ENCODE measurements around the gene DNAJC15.

DNAJC15 gene

DNA sequence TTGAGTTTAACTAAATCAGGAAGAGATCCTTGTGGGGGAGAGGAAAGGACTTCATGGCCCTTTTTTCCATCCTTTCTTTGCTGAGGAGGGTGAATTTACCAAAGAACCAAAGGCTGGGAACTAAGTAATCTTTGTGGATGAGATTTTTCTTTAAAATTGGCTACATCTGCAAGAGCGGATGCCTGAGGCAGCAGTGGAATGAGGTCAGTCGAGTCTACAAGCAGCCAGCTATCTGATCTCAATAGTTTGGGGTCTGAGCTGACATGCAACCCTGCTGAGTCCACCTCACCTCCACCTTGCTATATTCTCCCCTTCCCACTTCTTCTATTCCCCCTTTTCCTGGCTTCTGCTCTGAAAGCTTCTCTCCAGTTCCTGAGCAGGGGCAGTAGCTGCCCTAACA is 3.6 kb upstream of the DNAJC15 start:
- Histone ChIP-seq H3K36me3 (ENCODE audit: low read depth) (no peaks in the 10 kb centered on the region), H3K4me1 (ENCODE audit: insufficient read depth, poor library complexity, severe bottlenecking) (no peaks in the 10 kb centered on the region), H3K27ac (ENCODE audit: poor library complexity, severe bottlenecking) (no peak overlapping the region), H3K4me3 (ENCODE audit: severe bottlenecking) (no peak overlapping the region), H3K27me3 (ENCODE audit: insufficient read depth, poor library complexity, severe bottlenecking) (no peaks in the 10 kb centered on the region), H3K9me3 (ENCODE audit: severe bottlenecking) (no peaks in the 10 kb centered on the region)
- ATAC-seq (ENCODE audit: low read depth) (no peak), DNase-seq (ENCODE audit: low spot score) (no peak)
- TF ChIP-seq CTCF (IDR thresholded peaks at IDR 0.05; ENCODE audit: poor library complexity, severe bottlenecking) = no peak

DNA sequence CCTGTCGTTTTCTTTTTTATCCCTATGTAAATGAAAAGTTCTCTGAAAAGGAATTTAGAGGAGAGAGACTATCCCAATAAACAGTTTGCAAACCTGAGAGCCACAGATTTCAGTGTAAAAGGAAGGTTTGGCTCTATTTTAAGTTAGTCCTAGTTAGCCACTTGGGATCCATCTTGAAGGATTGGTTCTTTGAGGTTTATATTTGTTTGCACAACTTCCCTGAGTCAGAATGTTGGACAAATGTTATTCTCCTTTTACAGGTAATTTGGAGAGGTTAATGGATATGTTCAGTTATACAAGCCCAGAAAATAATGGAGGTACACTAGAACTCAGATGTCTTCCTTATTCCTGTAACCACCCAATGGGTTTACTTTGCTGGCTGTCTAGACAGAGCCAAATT is 2.6 kb upstream of the DNAJC15 start:
- Histone ChIP-seq H3K27me3 (ENCODE audit: insufficient read depth, poor library complexity, severe bottlenecking) (no peaks in the 10 kb centered on the region), H3K36me3 (ENCODE audit: low read depth) (no peaks in the 10 kb centered on the region), H3K4me1 (ENCODE audit: insufficient read depth, poor library complexity, severe bottlenecking) (no peaks in the 10 kb centered on the region), H3K9me3 (ENCODE audit: severe bottlenecking) (no peaks in the 10 kb centered on the region), H3K4me3 (ENCODE audit: severe bottlenecking) (no peak overlapping the region), H3K27ac (ENCODE audit: poor library complexity, severe bottlenecking) (no peak overlapping the region)
- TF ChIP-seq CTCF (IDR thresholded peaks at IDR 0.05; ENCODE audit: poor library complexity, severe bottlenecking) = no peak
- ATAC-seq (ENCODE audit: low read depth) (no peak), DNase-seq (ENCODE audit: low spot score) (no peak)

DNA sequence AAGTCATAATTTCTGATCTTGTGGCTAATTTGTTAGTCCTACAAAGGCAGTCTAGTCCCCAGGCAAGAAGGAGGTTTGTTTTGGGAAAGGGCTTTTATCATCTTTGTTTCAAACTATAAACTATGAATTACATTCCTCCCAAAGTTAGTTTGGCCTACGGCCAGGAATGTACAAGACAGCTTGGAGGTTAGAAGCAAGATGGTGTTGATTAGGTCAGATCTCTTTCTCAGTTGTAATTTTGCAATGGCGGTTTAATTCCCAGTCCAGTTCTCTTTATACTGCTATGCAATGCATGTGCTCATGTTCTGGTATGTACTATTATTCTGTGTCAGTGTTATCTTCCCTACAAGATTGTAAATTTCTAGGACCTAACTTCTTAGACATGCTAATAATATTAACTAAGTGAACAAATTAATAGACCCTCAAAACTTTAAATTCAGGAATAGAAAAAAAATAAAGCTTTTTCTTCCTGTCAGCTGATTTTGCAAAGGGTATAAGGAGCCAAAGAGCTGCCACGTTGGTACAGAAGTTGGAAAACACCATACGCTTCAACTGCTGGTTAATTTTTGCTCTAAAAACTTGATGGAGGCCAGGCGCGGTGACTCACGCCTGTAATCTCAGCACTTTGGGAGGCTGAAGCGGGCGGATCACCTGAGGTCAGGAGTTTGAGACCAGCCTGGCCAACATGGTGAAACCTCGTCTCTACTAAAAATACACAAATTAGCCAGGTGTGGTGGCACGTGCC is 1.3 kb upstream of the DNAJC15 start:
- Histone ChIP-seq H3K9me3 (ENCODE audit: severe bottlenecking) (no peaks in the 10 kb centered on the region), H3K4me1 (ENCODE audit: insufficient read depth, poor library complexity, severe bottlenecking) (no peaks in the 10 kb centered on the region), H3K36me3 (ENCODE audit: low read depth) (no peaks in the 10 kb centered on the region), H3K27me3 (ENCODE audit: insufficient read depth, poor library complexity, severe bottlenecking) (no peaks in the 10 kb centered on the region), H3K27ac (ENCODE audit: poor library complexity, severe bottlenecking) (no peak overlapping the region), H3K4me3 (ENCODE audit: severe bottlenecking) (no peak overlapping the region)
- ATAC-seq (ENCODE audit: low read depth) = no peak
- TF ChIP-seq CTCF (IDR thresholded peaks at IDR 0.05; ENCODE audit: poor library complexity, severe bottlenecking) = no peak
- DNase-seq (ENCODE audit: low spot score) = no peak

- Histone ChIP-seq H3K27ac (ENCODE audit: poor library complexity, severe bottlenecking) (no peak overlapping the region), H3K27me3 (ENCODE audit: insufficient read depth, poor library complexity, severe bottlenecking) (no peaks in the 10 kb centered on the region), H3K4me3 (ENCODE audit: severe bottlenecking) (no peak overlapping the region), H3K36me3 (ENCODE audit: low read depth) (no peaks in the 10 kb centered on the region), H3K9me3 (ENCODE audit: severe bottlenecking) (no peaks in the 10 kb centered on the region), H3K4me1 (ENCODE audit: insufficient read depth, poor library complexity, severe bottlenecking) (no peaks in the 10 kb centered on the region)
- ATAC-seq (ENCODE audit: low read depth) = no peak
- TF ChIP-seq CTCF (IDR thresholded peaks at IDR 0.05; ENCODE audit: poor library complexity, severe bottlenecking) = no peak
- no peak for DNase-seq (ENCODE audit: low spot score)
Observed at GRCh38 chr13:43022934-43023288, 475 bp upstream of the DNAJC15 start.

DNA sequence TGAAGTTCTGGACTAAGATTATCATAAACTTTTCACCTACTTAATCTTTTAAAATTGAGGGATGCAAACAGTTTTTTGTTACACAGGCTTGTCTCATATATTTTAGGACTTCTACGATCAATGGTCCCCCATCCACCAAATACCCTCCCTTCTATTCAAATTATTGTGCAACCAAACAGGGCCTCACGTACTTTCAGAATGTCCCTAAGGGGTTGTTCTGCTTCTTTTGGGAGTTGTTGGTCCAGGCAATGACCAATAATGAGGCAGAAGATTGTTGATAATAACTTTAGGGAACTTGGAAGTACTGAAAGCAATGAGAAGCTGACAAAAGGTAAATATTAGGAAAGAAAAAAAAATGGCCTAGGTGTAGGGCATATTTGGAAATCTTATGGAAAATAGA is 2.9 kb downstream of the DNAJC15 start:
- ATAC-seq (ENCODE audit: low read depth) = no peak
- no peak for DNase-seq (ENCODE audit: low spot score)
- H3K4me3 ChIP-seq (ENCODE audit: severe bottlenecking) = no peak overlapping the region

More for the DNA sequence above, 2.9 kb downstream of the DNAJC15 start:
- H3K9me3 ChIP-seq (ENCODE audit: severe bottlenecking) = no peaks in the 10 kb centered on the region
- H3K4me1 ChIP-seq (ENCODE audit: insufficient read depth, poor library complexity, severe bottlenecking) = no peaks in the 10 kb centered on the region
- TF ChIP-seq CTCF (IDR thresholded peaks at IDR 0.05; ENCODE audit: poor library complexity, severe bottlenecking) = no peak
- no peak overlapping the region for H3K27ac ChIP-seq (ENCODE audit: poor library complexity, severe bottlenecking)
- H3K36me3 ChIP-seq (ENCODE audit: low read depth) = no peaks in the 10 kb centered on the region
- H3K27me3 ChIP-seq (ENCODE audit: insufficient read depth, poor library complexity, severe bottlenecking) = no peaks in the 10 kb centered on the region

All from RWPE2 (cell line).